ENCODE measurements around the gene SOD2.

GRCh38 chr6:159728531-159728964 is 35.5 kb upstream of the SOD2 start:
- TF ChIP-seq CTCF (IDR thresholded peaks at IDR 0.05 in 4 of 5, conservative IDR thresholded peaks at IDR 0.05 in 1 of 5) (no peak), POLR2A (IDR thresholded peaks at IDR 0.05) (no peak)
